T-helper 17 cell (primary cell): ENCODE measurements around the gene CACNA1B. TPM values are rescaled to one million over a fixed set of nuclear protein-coding genes. Genes with fewer than 3 reads are reported as not detected.
A peak's percentile ranks its signal among the peaks of the same experiment; 100 is the strongest.
"Not testable (repeated sequence)": the region's sequence is repeated elsewhere in the genome, so short reads cannot be mapped to it uniquely, and the experiment has no call there.

Source experiments
- ATAC-seq: fragments of 150-1000 bp; cut with Tn5 transposase; 2 replicates; pipeline ENCODE4 v1.10.0; 2021; ENCODE audit warnings: mild to moderate bottlenecking, moderate library complexity
- DNase-seq, 3 donors: peaks; one replicate each; pipeline versions ENCODE4 v3.0.0 to v3.0.0-alpha.2; 2020 to 2021
- H3K9me3 ChIP-seq: one replicate; pipeline ENCODE4 v1.7.0; 2013; ENCODE audit warnings: low read length, mild to moderate bottlenecking; ENCODE audit not compliant: control insufficient read depth, poor library complexity, severe bottlenecking
- H3K27ac Mint-ChIP-seq: one replicate; pipeline ENCODE4 v1.8.0; 2022; ENCODE audit warnings: mild to moderate bottlenecking, moderate library complexity, mixed read lengths
- H3K27me3 Mint-ChIP-seq: one replicate; pipeline ENCODE4 v1.8.0; 2022; ENCODE audit warnings: mixed read lengths
- H3K36me3 Mint-ChIP-seq: one replicate; pipeline ENCODE4 v1.8.0; 2022; ENCODE audit warnings: low read depth, mixed read lengths
- H3K4me1 Mint-ChIP-seq: one replicate; pipeline ENCODE4 v1.8.0; 2022; ENCODE audit warnings: mild to moderate bottlenecking, mixed read lengths
- H3K4me3 Mint-ChIP-seq: one replicate; pipeline ENCODE4 v1.8.0; 2022; ENCODE audit warnings: mild to moderate bottlenecking, moderate library complexity, mixed read lengths
- total RNA-seq, 4 donors: library from RNA in 2 of 4; stranded (reverse) in 2 of 4; gene quantifications; one replicate each; pipeline ENCODE4 v1.2.3 and lab custom pipeline; 2022 to 2026

The CACNA1B gene
- total RNA-seq, 2 donors from 2014 or later: 0.22 TPM; not detected in 1

GRCh38 chr9:137875354-137875753 lies 2.2 kb upstream of the CACNA1B start:
- ATAC-seq (no peak), DNase-seq (no peak)
- H3K36me3 Mint-ChIP-seq: peaks cover 7% of the 10 kb centered on the region
- H3K9me3 ChIP-seq: no peaks in the 10 kb centered on the region
- H3K27ac Mint-ChIP-seq: no peak overlapping the region
- H3K27me3 Mint-ChIP-seq: peaks cover 57% of the 10 kb centered on the region
- peaks cover 2% of the 10 kb centered on the region for H3K4me1 Mint-ChIP-seq
- no peak overlapping the region for H3K4me3 Mint-ChIP-seq

- DNase-seq (no peak), ATAC-seq (no peak)
- no peaks in the 10 kb centered on the region for H3K9me3 ChIP-seq
- Mint-ChIP-seq H3K4me3 (peak overlapping the region; percentile 41), H3K27ac (no peak overlapping the region), H3K36me3 (peaks cover 7% of the 10 kb centered on the region), H3K4me1 (peaks cover 2% of the 10 kb centered on the region), H3K27me3 (peaks cover 57% of the 10 kb centered on the region)
These were observed 1.7 kb upstream of the CACNA1B start for GRCh38 chr9:137875846-137876245.

DNA sequence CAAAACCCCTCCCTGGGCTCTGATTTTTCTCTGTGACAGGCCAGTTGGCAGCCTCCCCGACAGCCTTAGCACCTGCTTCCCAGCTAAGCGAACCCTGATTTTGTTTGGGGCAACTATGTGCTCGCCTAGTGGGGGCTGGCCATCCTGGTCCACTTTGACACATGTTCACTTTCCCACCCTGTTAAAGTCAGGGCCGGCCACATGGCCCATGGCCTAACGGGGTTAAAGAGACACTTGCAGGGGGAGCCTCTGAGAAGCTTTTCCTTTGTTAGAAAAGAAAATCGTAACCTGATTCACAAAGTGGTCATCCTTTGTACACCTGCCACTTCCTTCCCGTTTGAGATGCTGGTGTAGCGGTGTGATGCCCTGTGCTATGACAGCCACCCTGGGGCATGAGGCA lies 1.3 kb upstream of the CACNA1B start:
- Mint-ChIP-seq H3K27me3 (peaks cover 56% of the 10 kb centered on the region), H3K36me3 (peaks cover 7% of the 10 kb centered on the region), H3K4me1 (peaks cover 2% of the 10 kb centered on the region), H3K4me3 (peak overlapping the region; percentile 76), H3K27ac (no peak overlapping the region)
- no peaks in the 10 kb centered on the region for H3K9me3 ChIP-seq
- no peak for ATAC-seq
- DNase-seq: no peak

GRCh38 chr9:137876781-137877386 lies 698 bp upstream of the CACNA1B start:
- H3K27me3 Mint-ChIP-seq: peaks cover 53% of the 10 kb centered on the region
- H3K36me3 Mint-ChIP-seq: peaks cover 7% of the 10 kb centered on the region
- H3K4me1 Mint-ChIP-seq: peaks cover 2% of the 10 kb centered on the region
- H3K9me3 ChIP-seq: no peaks in the 10 kb centered on the region
- peak overlapping the region; percentile 76 for H3K4me3 Mint-ChIP-seq
- DNase-seq (no peak), ATAC-seq (no peak)
- H3K27ac Mint-ChIP-seq: no peak overlapping the region

DNA sequence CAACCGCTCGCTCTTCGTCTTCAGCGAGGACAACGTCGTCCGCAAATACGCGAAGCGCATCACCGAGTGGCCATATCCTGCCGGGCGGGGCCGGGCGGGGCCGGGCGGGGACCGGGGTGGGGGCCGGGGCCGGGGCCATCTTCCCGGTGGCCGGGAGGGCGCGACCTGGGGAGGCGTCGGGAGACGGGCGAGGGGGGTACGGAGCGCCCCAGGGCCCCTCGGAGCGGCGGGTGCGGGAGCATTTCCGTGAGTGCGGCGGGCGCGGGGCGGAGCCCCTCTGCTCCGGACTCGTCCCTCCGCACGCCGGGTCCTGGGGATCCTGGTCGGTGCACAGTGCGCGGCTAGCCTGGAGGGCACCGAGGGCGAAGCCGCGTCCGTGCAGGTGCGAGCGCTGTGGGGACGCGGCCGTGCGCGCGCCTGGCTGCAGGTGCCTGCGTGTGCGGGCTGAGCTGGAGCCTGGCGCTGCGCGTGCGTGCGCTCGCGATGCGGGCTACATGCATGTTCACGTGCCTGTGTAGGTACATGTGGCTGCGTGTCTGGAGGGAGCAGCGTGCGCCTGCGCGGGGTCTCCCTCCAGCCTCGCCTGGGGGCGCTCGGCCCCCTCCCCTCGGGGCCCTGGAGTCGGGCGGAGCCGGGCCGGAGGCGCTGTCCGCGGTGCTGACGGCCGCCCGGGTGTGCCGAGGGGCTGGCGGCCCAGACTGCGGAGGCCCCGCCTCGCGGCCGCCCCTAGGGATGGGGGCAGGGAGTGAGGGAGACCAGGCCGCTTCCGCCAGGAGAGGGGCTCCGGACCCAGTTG lies 762 bp downstream of the CACNA1B start:
- DNase-seq (peak in 1 of 3 donors; percentile 24), ATAC-seq (peak; percentile 39)
- H3K27me3 Mint-ChIP-seq: peaks cover 47% of the 10 kb centered on the region
- H3K36me3 Mint-ChIP-seq: peaks cover 7% of the 10 kb centered on the region
- no peaks in the 10 kb centered on the region for H3K9me3 ChIP-seq
- H3K4me3 Mint-ChIP-seq: no peak overlapping the region
- H3K4me1 Mint-ChIP-seq: peaks cover 2% of the 10 kb centered on the region
- no peak overlapping the region for H3K27ac Mint-ChIP-seq

DNA sequence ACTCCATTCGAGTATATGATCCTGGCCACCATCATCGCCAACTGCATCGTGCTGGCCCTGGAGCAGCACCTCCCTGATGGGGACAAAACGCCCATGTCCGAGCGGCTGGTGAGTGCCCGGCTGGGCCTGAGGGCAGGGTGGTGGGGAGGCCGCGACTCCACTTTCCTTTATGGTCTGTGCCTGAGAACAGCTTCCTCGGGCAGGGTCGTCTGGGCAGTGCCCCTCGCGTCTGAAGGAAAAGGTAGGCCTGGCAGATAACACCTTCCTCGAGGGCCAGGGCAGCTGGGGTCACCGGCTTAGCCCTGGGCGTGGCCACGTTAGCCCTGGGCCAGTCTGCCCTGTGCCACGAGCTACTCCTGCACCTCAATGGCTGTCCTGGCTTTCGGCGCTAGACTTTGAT lies 1.5 kb downstream of the CACNA1B start:
- H3K27me3 Mint-ChIP-seq: peaks cover 43% of the 10 kb centered on the region
- no peak overlapping the region for H3K4me3 Mint-ChIP-seq
- ATAC-seq (no peak), DNase-seq (no peak)
- H3K36me3 Mint-ChIP-seq: peaks cover 3% of the 10 kb centered on the region
- peaks cover 2% of the 10 kb centered on the region for H3K4me1 Mint-ChIP-seq
- no peaks in the 10 kb centered on the region for H3K9me3 ChIP-seq
- H3K27ac Mint-ChIP-seq: no peak overlapping the region

DNA sequence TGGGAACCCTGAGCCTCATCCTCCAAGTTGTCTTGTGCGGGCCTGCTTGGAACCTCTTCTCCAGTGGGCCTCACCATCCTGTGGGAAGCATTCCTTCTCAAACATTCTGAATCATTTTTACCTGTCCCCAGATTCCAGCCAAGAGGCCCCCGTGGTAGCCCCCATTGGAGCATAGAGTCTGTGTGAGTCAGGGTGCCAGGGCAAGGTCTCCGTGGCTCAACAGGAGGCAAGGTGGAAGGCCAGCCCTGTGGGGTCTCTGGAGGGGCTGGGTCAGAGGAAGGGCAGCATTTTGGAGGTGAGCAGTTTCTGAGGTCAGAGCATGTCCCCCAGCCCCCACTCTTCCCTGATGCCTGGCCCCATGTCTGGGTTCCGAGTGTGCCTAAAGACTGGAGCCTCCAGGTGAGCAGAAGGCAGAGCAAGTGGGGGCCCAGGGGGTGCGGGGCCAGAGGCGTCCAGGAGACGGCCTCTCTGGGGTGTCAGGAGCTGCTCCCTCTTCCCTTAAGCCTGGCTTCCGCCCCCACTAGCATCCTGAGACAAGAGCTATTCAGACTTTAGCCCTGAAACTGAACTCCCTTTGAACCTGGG lies 2.1 kb downstream of the CACNA1B start:
- Mint-ChIP-seq H3K4me3 (peak overlapping the region; percentile 19), H3K36me3 (peaks cover 2% of the 10 kb centered on the region), H3K27ac (no peak overlapping the region), H3K4me1 (peaks cover 2% of the 10 kb centered on the region), H3K27me3 (peaks cover 41% of the 10 kb centered on the region)
- no peaks in the 10 kb centered on the region for H3K9me3 ChIP-seq
- no peak for DNase-seq
- no peak for ATAC-seq

- Mint-ChIP-seq H3K4me1 (peaks cover 2% of the 10 kb centered on the region), H3K27me3 (peaks cover 34% of the 10 kb centered on the region), H3K36me3 (peaks cover 2% of the 10 kb centered on the region), H3K27ac (no peak overlapping the region), H3K4me3 (peak overlapping the region; percentile 19)
- ATAC-seq (no peak), DNase-seq (no peak)
- no peaks in the 10 kb centered on the region for H3K9me3 ChIP-seq
These were observed 2.8 kb downstream of the CACNA1B start for GRCh38 chr9:137880160-137880975.

GRCh38 chr9:137880976-137881530 lies 3.5 kb downstream of the CACNA1B start:
- Mint-ChIP-seq H3K36me3 (peaks cover 2% of the 10 kb centered on the region), H3K4me3 (no peak overlapping the region), H3K27me3 (peaks cover 27% of the 10 kb centered on the region), H3K4me1 (peaks cover 2% of the 10 kb centered on the region), H3K27ac (no peak overlapping the region)
- H3K9me3 ChIP-seq: no peaks in the 10 kb centered on the region
- DNase-seq (no peak), ATAC-seq (no peak)

DNA sequence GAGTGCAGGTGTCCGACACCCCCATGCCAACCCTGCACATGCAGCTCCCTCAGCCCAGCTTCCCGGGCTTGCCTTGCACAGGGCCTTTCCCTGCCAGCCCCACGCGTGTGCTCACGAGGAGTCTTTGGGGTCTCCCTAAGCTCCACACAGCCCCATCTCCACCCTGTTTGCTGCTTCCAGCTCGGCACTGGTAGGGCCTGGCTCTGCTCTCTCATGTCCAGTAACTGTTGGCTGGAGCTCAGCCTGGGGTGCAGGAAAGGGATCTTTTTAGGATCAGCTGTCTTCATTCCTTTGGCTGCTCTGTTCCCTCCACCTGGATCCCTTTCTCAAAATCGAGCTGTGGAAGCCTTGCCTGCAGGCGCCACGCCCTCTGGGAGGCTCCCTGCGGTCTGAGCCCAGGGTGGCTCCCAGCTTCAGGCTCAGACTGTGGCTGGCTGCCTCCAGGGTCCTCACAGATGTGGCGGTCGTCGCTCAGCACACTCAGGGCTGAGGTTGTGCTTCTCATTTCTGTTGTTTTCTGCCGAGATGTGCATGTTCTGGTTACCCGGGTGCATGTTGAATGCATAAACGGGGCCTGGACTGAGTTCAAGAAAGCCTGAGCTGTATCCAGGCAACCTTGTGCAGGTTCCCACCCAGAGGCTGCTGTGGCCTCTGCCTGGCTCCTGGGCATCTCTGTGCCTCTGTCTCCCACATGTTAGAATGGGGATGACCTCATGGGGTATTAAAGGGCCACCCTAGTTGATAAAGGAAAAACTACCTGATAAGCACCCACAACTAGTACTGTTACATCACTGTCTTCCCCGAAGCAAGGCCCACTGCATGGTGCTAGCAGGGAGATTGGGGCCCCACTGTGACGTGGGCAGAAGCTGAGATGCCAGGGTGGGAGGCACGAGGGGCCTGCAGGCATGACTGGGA lies 4.3 kb downstream of the CACNA1B start:
- Mint-ChIP-seq H3K4me3 (no peak overlapping the region), H3K4me1 (no peaks in the 10 kb centered on the region), H3K36me3 (peaks cover 5% of the 10 kb centered on the region), H3K27me3 (peaks cover 19% of the 10 kb centered on the region), H3K27ac (no peak overlapping the region)
- H3K9me3 ChIP-seq: no peaks in the 10 kb centered on the region
- DNase-seq: no peak
- ATAC-seq: no peak

DNA sequence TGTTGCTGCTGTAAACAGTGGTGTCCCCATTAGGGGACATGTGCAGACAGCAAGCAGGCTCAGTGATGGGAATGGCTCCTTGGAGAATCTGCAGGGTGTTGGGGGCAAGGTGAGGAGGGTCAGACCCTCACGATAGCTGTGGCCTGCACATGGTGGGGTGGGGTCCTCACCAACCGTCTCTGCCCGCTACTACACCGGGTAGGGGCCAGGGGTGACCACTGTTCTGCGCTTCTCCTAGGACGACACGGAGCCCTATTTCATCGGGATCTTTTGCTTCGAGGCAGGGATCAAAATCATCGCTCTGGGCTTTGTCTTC lies 4.9 kb downstream of the CACNA1B start:
- ATAC-seq (no peak), DNase-seq (no peak)
- Mint-ChIP-seq H3K36me3 (peaks cover 5% of the 10 kb centered on the region), H3K4me3 (no peak overlapping the region), H3K27ac (no peak overlapping the region), H3K27me3 (peaks cover 19% of the 10 kb centered on the region), H3K4me1 (no peaks in the 10 kb centered on the region)
- no peaks in the 10 kb centered on the region for H3K9me3 ChIP-seq

GRCh38 chr9:137883977-137884376 lies 6.4 kb downstream of the CACNA1B start:
- not testable (repeated sequence) for H3K4me1 Mint-ChIP-seq, H3K9me3 ChIP-seq, H3K27ac Mint-ChIP-seq, DNase-seq, H3K36me3 Mint-ChIP-seq, H3K4me3 Mint-ChIP-seq, ATAC-seq
- H3K27me3 Mint-ChIP-seq: peaks cover 19% of the 10 kb centered on the region
